ENCODE results near the gene ATP5F1E.

DNA sequence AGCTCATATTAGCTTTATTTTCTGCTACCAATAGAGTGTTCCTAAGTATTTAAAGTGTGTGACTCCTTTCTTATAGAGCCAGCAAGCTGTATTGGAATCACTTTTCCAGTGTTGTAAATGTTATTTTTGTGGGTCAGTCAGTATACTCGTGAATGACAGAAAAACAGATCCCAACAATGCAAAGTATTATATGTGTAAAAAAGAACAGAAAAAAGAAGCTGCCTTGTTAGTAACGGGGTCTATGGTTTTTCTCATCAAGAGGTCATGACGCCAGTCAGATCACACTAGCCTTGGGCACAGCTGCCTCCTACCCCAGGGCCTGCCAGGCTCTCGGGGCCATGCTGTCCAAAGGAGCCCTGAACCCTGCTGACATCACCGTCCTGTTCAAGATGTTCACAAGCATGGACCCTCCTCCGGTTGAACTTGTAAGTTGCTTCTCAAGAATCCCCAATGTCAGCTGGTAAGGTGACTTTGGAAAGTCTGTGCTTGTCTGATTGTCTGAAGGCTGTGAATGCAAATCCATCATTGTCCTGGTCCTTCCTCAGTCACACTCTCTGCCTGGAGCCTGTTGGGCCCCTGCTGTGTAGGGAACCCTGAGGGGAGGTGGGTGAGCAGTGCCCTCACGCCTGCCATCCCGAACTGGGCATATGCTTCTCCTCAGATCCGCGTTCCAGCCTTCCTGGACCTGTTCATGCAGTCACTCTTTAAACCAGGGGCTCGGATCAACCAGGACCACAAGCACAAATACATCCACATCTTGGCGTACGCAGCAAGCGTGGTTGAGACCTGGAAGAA lies 41.3 kb downstream of the ATP5F1E start:
- TF ChIP-seq, protein P1, sequence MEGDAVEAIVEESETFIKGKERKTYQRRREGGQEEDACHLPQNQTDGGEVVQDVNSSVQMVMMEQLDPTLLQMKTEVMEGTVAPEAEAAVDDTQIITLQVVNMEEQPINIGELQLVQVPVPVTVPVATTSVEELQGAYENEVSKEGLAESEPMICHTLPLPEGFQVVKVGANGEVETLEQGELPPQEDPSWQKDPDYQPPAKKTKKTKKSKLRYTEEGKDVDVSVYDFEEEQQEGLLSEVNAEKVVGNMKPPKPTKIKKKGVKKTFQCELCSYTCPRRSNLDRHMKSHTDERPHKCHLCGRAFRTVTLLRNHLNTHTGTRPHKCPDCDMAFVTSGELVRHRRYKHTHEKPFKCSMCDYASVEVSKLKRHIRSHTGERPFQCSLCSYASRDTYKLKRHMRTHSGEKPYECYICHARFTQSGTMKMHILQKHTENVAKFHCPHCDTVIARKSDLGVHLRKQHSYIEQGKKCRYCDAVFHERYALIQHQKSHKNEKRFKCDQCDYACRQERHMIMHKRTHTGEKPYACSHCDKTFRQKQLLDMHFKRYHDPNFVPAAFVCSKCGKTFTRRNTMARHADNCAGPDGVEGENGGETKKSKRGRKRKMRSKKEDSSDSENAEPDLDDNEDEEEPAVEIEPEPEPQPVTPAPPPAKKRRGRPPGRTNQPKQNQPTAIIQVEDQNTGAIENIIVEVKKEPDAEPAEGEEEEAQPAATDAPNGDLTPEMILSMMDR (conservative IDR thresholded peaks at IDR 0.05; ENCODE audit: low read length) = no peak
- no peak for TF ChIP-seq EZH2phosphoT487 (IDR thresholded peaks at IDR 0.05; ENCODE audit: borderline replicate concordance)
